Lower leg skin (tissue), 3 donors: ENCODE measurements around the gene TAS2R19.
"Not testable (repeated sequence)": the region's sequence is repeated elsewhere in the genome, so short reads cannot be mapped to it uniquely, and the experiment has no call there.

Experiments
- CTCF ChIP-seq, 3 donors: fragments of 450-650 bp; IDR thresholded peaks; one replicate each; pipeline ENCODE4 v1.5.1; 2016; ENCODE audit warnings: antibody characterized with exemption in 3 of 3, mild to moderate bottlenecking in 3 of 3, moderate library complexity in 2 of 3
- POLR2A ChIP-seq, 2 donors: fragments of 450-650 bp; IDR thresholded peaks; one replicate each; pipeline ENCODE4 v1.6.1; 2016 to 2017; ENCODE audit warnings: antibody characterized with exemption in 2 of 2, mild to moderate bottlenecking in 1 of 2, moderate library complexity in 1 of 2

GRCh38 chr12:11049806-11050531 is 27.5 kb upstream of the TAS2R19 start:
- TF ChIP-seq POLR2A, CTCF (IDR thresholded peaks at IDR 0.05): not testable (repeated sequence)
